ENCODE measurements around the gene PDE9A.

Gene PDE9A

DNA sequence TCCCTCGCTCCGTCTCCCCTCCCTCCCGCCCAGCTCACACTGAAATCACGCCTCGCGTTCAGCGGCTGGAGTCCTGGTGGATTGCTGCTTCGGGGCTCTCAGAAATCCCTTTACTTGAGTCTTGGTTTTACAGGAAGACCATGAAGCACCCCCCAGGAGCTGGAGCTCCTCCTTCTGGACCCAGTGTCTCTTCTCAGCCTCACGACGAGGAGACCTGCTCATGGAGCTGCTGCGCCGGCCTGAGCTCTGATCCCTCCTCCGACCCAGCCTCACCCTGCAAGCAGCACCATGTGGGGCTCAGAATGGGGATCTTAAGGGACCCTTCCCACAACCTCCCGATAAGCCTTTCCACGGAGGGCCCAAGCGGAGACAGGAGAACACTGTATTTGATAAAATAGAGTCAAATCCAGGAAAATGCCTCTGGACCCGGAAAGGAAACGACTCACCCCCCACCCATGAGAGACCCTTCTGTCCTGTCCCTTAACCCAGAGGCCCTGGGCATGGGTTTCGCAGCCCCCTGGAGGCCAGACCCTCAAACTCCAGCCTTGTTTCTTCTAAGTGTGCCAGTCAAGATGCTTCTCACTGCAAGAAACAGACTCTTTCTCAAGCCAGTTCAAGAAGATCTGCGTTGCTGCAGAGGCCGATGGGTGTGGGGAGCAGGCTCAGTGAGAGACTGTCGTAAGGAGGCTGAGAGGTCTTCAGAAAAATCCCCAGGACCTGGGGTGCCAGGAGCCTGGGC lies 26.1 kb downstream of the PDE9A start:
- Mint-ChIP-seq H3K4me1 (peaks cover 42% of the 10 kb centered on the region), H3K9me3 (no peaks in the 10 kb centered on the region), H3K36me3 (no peaks in the 10 kb centered on the region), H3K4me3 (no peak overlapping the region), H3K27ac (no peak overlapping the region)
- ATAC-seq (no peak), DNase-seq (ENCODE audit: low spot score in 2 of 2) (no peak)

DNA sequence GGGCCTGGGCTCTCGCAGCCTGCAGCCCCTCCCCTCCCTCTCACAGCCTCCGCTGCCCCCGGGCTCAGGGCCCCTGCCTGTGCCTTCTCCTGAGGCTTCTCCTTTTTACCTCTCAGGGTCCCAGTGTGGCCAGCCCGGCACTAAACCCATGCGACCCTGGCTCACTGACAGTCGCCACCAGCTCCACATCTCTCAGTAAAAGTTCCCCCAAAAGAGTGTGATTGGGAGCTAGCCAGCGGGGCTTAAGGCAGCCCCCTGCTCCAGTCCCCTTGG lies 26.6 kb downstream of the PDE9A start:
- ATAC-seq: no peak
- Mint-ChIP-seq H3K4me1 (peaks cover 47% of the 10 kb centered on the region), H3K4me3 (no peak overlapping the region), H3K27ac (no peak overlapping the region), H3K9me3 (no peaks in the 10 kb centered on the region), H3K36me3 (no peaks in the 10 kb centered on the region)
- DNase-seq (ENCODE audit: low spot score in 2 of 2): no peak

DNA sequence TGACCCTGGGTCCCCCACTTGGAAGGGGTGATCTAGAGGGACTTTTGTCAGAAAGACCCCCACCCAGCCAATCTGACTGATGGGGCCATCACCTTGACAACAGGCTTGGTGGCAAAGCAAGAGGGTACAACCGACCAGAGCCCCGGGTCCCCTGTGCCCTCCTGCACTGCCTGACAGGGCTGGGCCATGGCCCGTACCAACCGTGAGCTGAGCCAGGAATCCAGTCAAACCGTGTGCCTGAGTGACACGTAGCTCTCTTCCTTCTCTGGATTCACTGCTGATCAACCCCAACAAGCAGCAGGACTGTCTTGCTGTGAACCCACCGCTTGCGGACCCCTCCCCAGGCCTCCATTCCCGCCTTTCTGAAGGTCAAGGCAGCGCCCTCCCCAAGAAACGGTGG lies 27.0 kb downstream of the PDE9A start:
- peak overlapping the region; percentile 12 for H3K27ac Mint-ChIP-seq
- H3K36me3 Mint-ChIP-seq: no peaks in the 10 kb centered on the region
- H3K9me3 Mint-ChIP-seq: no peaks in the 10 kb centered on the region
- ATAC-seq (no peak), DNase-seq (ENCODE audit: low spot score in 2 of 2) (no peak)
- no peak overlapping the region for H3K4me3 Mint-ChIP-seq
- peaks cover 50% of the 10 kb centered on the region for H3K4me1 Mint-ChIP-seq

DNA sequence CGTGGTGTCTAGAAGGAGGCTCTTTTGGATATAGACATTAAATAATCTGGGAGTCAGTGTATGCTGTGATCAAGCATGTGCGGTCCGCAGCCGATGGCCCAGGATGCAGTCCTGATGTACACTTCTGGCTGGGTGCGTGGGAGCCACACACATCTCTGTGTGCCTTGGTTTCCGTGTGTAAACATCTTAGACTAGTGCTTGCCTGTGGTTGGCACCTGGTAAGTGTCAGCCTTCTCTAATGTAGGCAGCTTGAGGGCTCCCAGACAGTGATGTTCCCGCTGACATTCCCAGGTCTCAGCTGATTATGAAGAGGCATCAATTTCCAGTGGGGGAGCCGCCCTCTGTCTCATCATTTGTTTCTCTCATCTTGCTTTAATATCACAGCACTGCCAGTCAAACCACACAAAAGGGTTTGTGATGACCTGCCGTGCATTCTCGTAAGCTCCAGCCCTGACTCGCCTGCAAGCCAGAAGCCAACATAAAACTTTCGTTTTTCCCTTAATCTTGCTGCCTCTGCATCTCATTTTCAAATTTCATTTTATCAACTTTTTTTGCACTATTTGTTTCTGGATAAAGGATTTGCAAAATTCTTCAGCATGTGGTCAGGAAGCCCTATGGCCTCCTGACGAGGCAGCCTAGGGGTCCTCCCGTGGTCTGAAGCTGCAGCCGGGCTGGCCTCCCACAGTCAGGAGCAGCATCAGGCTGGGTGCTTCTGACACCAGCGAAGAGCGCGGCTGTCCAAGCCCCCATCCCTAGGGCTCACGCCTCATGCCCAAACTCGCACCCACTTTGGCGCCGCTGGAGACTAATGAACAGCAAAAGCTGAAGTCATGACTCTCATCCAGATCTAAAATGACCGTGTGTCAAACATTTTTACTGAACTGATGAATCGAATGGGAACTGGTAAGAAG lies 28.1 kb downstream of the PDE9A start:
- Mint-ChIP-seq H3K4me3 (no peak overlapping the region), H3K27ac (peak overlapping the region; percentile 12)
- peak; percentile 47 for ATAC-seq

DNA sequence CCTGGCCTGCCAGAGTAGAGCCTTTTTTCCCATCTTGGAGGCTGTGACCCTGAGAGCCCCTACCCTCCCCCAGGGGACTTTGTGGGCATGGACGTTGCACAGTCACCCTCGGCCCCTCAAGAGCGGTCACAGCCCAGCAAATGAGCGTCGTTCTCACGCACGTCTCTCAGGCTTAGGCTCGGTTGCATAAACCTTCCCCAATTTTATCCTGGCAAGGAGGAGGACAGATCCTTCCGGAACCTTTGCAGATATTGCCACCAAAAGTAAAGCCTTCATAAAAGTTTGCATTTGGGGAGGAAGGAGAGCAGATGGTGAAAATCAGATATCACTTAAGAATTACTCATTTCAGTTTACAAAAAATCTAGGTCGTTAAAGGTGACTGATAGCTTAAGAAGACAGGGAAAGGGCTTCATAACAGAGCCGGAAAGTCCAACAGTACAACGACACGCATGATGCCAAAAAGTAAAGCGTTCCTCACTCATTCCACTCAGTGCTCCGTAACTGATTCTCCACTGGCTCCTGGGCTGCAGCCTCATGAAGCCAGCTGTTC lies 29.3 kb downstream of the PDE9A start:
- peaks cover 48% of the 10 kb centered on the region for H3K4me1 Mint-ChIP-seq
- H3K4me3 Mint-ChIP-seq: no peak overlapping the region
- H3K9me3 Mint-ChIP-seq: no peaks in the 10 kb centered on the region
- no peaks in the 10 kb centered on the region for H3K36me3 Mint-ChIP-seq
- ATAC-seq (no peak), DNase-seq (ENCODE audit: low spot score in 2 of 2) (no peak)
- H3K27ac Mint-ChIP-seq: no peak overlapping the region

More for the DNA sequence above, 28.1 kb downstream of the PDE9A start:
- no peaks in the 10 kb centered on the region for H3K36me3 Mint-ChIP-seq
- no peak for DNase-seq (ENCODE audit: low spot score in 2 of 2)
- peaks cover 50% of the 10 kb centered on the region for H3K4me1 Mint-ChIP-seq
- no peaks in the 10 kb centered on the region for H3K9me3 Mint-ChIP-seq

DNA sequence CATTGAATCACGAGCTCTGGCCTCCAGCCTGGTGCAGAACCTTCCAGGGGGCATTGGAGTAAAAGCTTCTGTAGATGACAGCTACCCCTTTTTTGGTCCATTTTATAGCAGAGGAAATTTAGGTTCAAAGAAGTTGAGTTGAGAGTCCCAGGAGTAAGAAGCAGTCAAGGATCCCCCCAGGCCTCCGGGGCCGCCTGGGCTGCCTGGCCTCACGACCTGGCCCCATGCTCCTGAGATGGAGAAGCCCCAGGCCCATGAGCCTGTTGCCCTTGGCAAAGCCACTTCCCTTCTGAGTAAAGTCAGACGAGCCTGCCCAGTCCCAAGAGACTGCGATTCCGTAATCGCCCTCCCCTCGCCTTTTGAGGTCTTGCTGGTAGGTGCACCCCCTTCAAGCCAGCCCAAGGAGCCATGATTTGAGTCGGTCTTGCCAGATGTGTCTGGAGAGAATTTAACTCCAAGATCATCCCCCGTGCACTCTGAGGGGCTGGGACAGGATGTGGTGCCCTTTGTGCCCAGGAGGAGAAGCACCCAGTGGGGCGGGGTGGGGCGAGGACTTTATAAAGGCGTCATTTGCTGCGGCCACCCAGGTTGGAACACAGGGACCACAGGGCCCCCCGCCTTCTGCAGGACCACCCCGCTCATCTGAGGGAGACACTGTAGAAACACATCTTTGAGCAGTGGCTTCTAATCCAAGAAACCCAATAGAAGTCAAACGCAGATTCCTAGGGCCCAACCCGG lies 30.1 kb downstream of the PDE9A start:
- ATAC-seq: peak; percentile 2
- peaks cover 40% of the 10 kb centered on the region for H3K4me1 Mint-ChIP-seq
- H3K36me3 Mint-ChIP-seq: no peaks in the 10 kb centered on the region

DNA sequence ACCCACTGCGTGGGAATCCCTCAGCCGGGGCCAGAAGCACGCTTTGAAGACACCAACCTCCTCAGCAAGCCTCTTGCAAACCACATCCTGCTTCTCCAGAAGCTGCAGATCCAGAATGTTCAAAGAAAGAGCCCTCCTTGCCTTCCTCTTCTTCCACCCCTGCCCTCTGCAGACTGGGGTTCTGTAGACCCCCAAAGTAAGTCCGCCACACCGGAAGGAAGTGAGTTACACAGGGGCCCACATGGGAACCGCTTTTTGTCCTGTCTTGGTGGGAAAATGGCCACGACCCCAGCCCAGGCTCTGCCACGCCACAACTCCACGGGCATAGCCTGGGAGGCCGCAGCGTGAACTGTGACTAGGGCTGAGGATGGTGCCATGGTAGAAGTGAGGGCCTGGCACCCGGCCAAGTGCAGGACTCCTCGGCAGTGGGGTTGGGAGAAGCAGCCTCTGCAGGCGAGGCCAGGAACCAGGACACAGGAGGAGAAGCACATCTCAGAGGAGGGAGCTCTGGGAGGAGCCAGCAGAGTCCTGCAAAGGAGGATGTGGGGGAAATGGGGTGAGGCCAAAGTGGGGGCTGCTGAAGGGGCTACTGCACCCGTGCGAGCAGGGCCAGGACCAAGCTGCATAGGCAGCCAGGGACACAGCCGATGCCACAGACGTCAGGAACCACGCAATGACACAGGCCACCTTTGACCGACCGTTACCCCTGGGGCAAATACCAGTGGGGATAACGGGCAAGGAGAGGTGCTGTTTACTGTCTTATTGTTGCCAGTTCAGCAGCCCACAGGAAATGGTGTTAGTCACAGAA lies 30.9 kb downstream of the PDE9A start:
- DNase-seq (ENCODE audit: low spot score in 2 of 2): peak; percentile 24 to 63

More for the DNA sequence above, 30.1 kb downstream of the PDE9A start:
- peak overlapping the region; percentile 67 for H3K4me3 Mint-ChIP-seq
- DNase-seq (ENCODE audit: low spot score in 2 of 2): no peak
- peak overlapping the region; percentile 74 for H3K27ac Mint-ChIP-seq
- no peaks in the 10 kb centered on the region for H3K9me3 Mint-ChIP-seq

DNA sequence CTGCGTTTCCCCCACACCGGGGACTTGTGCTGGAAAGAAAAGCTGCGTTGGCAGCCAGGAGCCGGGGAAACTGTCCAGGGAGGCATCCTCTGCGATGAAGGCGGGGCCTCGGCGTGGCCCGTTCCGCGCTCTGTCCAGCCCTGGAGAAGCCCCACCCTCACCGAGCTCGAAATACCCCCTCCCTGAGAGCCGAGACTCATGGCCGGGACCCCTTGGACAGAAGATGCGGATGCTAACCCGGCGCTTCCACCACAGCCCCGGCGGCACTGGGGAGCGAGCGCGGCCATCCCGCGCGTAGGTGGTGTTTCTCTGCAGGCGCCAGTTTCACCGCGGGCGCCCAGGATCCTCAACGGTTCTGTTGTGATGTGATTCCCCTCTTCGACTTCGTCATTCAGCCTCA lies 31.6 kb downstream of the PDE9A start:
- ATAC-seq (peak; percentile 2), DNase-seq (ENCODE audit: low spot score in 2 of 2) (no peak)
- H3K9me3 Mint-ChIP-seq: no peaks in the 10 kb centered on the region
- peak overlapping the region; percentile 74 for H3K27ac Mint-ChIP-seq
- H3K4me3 Mint-ChIP-seq: peak overlapping the region; percentile 67
- H3K4me1 Mint-ChIP-seq: peaks cover 39% of the 10 kb centered on the region
- H3K36me3 Mint-ChIP-seq: no peaks in the 10 kb centered on the region

More for the DNA sequence above, 30.9 kb downstream of the PDE9A start:
- Mint-ChIP-seq H3K27ac (peak overlapping the region; percentile 74), H3K4me3 (peak overlapping the region; percentile 67), H3K4me1 (peaks cover 39% of the 10 kb centered on the region), H3K9me3 (no peaks in the 10 kb centered on the region), H3K36me3 (no peaks in the 10 kb centered on the region)
- peak; percentile 80 for ATAC-seq

DNA sequence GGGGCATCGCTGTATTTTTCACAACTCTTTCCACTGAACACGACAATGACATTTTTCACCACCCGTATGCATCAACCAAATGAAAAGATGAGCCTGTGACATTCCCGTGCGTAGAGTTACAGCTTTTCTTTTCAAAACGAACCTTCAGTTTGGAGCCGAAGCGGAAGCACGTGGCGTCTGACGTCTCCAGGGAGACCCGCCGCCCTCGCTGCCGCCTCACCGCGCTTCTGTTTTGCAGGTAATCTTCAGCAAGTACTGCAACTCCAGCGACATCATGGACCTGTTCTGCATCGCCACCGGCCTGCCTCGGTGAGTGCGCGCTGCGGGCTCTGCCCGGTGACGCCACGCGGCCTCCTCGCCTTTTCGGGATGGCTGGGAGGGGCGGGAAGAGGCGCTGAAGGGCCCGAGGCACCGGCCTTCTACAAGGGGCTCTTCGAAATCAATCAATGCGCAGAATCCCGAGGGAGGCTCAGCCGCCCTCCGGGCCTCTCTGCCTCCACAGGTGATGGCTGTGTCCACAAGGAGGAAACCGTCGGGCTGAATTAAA lies 32.6 kb downstream of the PDE9A start:
- no peak overlapping the region for H3K27ac Mint-ChIP-seq
- no peaks in the 10 kb centered on the region for H3K36me3 Mint-ChIP-seq
- H3K4me3 Mint-ChIP-seq: peak overlapping the region; percentile 67
- peaks cover 38% of the 10 kb centered on the region for H3K4me1 Mint-ChIP-seq
- no peak for DNase-seq (ENCODE audit: low spot score in 2 of 2)
- H3K9me3 Mint-ChIP-seq: no peaks in the 10 kb centered on the region
- ATAC-seq: no peak

DNA sequence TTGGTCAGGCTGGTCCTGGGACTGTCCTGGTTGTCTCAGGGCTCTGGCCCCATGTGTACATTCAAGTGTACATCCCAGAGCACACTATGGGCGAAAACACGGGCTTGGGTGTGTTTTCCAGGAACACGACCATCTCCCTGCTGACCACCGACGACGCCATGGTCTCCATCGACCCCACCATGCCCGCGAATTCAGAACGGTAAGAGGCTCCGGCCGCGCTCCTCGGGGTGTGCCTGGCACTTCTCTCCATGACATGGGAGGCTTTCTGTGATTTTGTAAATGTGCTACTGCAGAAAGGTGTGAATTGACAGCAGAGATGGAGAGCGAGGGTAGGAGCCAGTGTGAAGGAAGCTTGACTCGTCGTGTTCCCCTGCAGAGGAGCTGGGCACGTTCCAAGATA lies 34.4 kb downstream of the PDE9A start:
- Mint-ChIP-seq H3K4me3 (no peak overlapping the region), H3K4me1 (peaks cover 24% of the 10 kb centered on the region)

DNA sequence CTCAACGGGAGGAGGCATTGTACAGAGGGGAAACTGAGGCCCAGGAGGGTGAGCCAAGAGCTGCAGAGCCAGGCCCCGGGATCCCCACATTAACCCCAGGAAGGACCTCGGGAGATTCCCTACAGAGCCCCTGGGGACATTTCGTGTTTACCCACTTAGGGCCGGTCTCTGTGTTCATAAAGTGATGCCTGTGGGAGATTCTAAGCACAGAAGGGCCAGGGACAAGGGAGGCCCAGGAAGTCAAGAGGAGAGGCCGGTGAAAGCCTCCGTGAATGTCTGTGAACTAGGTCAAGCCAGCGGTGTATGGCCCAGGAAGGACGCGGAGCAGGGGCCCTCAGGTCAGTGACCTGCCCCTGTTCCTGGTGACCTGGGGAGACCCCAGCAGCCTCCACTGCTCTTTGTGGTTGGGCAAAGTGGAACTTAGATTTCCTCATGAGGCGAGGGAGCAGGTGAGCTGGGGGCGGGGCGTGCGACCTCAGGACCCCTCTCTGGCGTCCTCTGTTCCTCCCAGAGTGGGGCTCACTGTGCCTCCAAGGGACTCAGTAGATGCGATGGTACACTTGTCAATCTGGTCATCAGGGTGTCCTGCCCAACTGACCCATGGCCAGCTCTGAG lies 34.9 kb downstream of the PDE9A start:
- DNase-seq (ENCODE audit: low spot score in 2 of 2): no peak
- H3K4me1 Mint-ChIP-seq: peaks cover 20% of the 10 kb centered on the region
- no peaks in the 10 kb centered on the region for H3K36me3 Mint-ChIP-seq
- no peak overlapping the region for H3K4me3 Mint-ChIP-seq
- no peak for ATAC-seq
- no peak overlapping the region for H3K27ac Mint-ChIP-seq
- H3K9me3 Mint-ChIP-seq: no peaks in the 10 kb centered on the region

More for the DNA sequence above, 34.4 kb downstream of the PDE9A start:
- no peak overlapping the region for H3K27ac Mint-ChIP-seq
- no peaks in the 10 kb centered on the region for H3K9me3 Mint-ChIP-seq
- no peaks in the 10 kb centered on the region for H3K36me3 Mint-ChIP-seq
- no peak for ATAC-seq
- no peak for DNase-seq (ENCODE audit: low spot score in 2 of 2)

DNA sequence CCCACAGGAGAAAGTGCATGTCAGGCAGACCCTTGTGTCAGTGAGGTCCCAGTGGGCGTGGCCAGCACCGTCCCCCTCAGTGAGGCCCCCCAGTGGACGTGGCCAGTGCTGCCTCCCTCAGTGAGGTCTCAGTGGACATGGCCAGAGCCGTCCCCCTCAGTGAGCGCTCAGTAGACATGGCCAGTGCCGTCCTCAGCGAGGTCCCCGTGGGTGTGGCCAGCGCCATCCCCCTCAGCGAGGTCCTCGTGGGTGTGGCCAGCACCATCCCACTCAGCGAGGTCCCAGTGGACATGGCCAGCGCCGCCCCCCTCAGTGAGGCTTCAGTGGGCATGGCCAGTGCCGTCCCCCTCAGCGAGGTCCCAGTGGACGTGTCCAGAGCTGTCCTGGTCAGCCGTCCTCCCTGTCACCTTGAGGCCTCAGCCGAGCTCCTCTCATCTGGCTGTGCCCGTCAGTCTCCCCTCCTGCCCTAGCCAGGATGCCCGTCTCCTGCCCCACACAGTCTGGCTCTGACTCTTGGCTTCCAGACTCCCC lies 35.5 kb downstream of the PDE9A start:
- no peak for ATAC-seq
- H3K4me3 Mint-ChIP-seq: no peak overlapping the region
- no peak overlapping the region for H3K27ac Mint-ChIP-seq
- no peaks in the 10 kb centered on the region for H3K9me3 Mint-ChIP-seq
- DNase-seq (ENCODE audit: low spot score in 2 of 2): no peak
- no peaks in the 10 kb centered on the region for H3K36me3 Mint-ChIP-seq
- H3K4me1 Mint-ChIP-seq: peaks cover 14% of the 10 kb centered on the region

DNA sequence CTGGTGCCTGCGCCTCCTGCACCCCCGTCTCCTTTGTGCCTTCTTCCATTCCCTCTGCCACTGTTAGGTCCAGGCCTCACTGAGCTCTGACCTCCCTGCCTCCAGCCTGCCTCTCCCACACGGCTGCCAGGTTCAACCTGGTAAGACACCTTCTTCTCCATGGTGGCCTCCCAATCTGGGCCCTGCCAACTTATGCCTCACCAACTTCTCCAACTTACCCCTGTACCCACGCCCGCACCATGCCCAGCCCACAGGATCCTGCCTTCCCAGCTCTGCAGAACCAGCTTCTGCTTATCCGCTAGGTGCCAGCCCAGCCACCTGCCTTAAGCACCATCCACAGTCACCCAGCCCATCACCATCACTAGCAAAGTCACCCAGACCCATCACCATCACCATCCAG lies 37.2 kb downstream of the PDE9A start:
- DNase-seq (ENCODE audit: low spot score in 2 of 2): no peak
- Mint-ChIP-seq H3K4me1 (no peaks in the 10 kb centered on the region), H3K27ac (no peak overlapping the region), H3K36me3 (no peaks in the 10 kb centered on the region), H3K9me3 (no peaks in the 10 kb centered on the region), H3K4me3 (no peak overlapping the region)
- no peak for ATAC-seq
